Measurements from ENCODE around the gene MAP9.

GRCh38 chr4:155423671-155424070, 46.9 kb upstream of the MAP9 start:
- TF ChIP-seq GATA3 (IDR thresholded peaks at IDR 0.05; ENCODE audit: low read depth, low read length) (no peak), GATA2 (IDR thresholded peaks at IDR 0.05; ENCODE audit: low read depth, low read length) (no peak)

All from SH-SY5Y (cell line).